AG04449 (cell line): ENCODE results near the gene LMBR1L.

Source experiments
- CTCF ChIA-PET: fragments of 350-600 bp; formaldehyde crosslinking; extraction: SDS; loops from one replicate; lab custom pipeline; 2021; ENCODE audit warnings: antibody characterized with exemption; lab: Yijun Ruan, JAX
- POLR2A ChIA-PET: fragments of 400-600, 350-600 bp; formaldehyde crosslinking; extraction: SDS; loops from one replicate; lab custom pipeline; 2020; ENCODE audit warnings: antibody characterized with exemption, inconsistent platforms; lab: Yijun Ruan, JAX
- DNase-seq: peaks from one replicate; pipeline ENCODE4 v3.0.0-alpha.2; 2010; ENCODE audit warnings: low read depth, low spot score
- H3K4me3 ChIP-seq: 2 replicates; pipeline ENCODE4 v1.5.1; 2011; ENCODE audit warnings: low read depth, mild to moderate bottlenecking, control low read depth, low read length
- TF ChIP-seq, protein P1 (sequence below): IDR thresholded peaks from one replicate; pipeline ENCODE4 v1.5.1; 2011; ENCODE audit warnings: mild to moderate bottlenecking, moderate library complexity, low read length, control low read depth, inconsistent platforms; ENCODE audit not compliant: insufficient read depth; ENCODE audit errors: missing control alignments

Gene LMBR1L

GRCh38 chr12:49105504-49106084 is 5.1 kb downstream of the LMBR1L start:
- CTCF ChIA-PET: interaction anchor here (0.8 to 21.3 kb wide), 7 partner anchors 9 to 130 kb away, joined by 3 to 430 read pairs (median 53); partner anchors contain the start of genes DHH, RHEBL1 and TUBA1B
- no peak overlapping the region for H3K4me3 ChIP-seq
- no peak for DNase-seq
- POLR2A ChIA-PET: no interaction called here
- TF ChIP-seq, protein P1, sequence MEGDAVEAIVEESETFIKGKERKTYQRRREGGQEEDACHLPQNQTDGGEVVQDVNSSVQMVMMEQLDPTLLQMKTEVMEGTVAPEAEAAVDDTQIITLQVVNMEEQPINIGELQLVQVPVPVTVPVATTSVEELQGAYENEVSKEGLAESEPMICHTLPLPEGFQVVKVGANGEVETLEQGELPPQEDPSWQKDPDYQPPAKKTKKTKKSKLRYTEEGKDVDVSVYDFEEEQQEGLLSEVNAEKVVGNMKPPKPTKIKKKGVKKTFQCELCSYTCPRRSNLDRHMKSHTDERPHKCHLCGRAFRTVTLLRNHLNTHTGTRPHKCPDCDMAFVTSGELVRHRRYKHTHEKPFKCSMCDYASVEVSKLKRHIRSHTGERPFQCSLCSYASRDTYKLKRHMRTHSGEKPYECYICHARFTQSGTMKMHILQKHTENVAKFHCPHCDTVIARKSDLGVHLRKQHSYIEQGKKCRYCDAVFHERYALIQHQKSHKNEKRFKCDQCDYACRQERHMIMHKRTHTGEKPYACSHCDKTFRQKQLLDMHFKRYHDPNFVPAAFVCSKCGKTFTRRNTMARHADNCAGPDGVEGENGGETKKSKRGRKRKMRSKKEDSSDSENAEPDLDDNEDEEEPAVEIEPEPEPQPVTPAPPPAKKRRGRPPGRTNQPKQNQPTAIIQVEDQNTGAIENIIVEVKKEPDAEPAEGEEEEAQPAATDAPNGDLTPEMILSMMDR: no peak

DNA sequence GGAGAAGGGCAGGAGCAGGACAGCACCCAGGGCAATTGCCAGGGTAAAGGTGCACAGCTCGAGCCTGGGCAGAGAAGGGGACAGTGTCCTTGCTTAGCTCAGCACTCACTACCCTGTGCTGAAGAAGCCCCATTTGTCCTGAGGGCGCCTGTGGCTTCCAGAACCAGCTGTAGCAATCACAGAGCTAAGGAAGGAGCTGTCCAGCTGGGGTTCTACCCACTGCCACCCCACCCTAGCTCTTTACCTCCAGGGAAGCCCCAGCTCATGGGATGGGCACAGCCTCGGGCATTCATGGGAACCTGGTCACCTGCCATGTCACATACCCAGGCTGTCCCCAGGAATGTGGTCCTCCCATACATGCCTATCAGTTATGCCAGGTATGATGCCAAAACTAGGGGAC is 5.8 kb downstream of the LMBR1L start:
- POLR2A ChIA-PET: interaction anchor here (1.5 kb wide), 1 partner anchor 26 kb away, joined by 5 read pairs; the partner anchor contains the start of gene TUBA1B
- no peak for DNase-seq
- CTCF ChIA-PET: interaction anchor here (0.8 to 21.3 kb wide), 8 partner anchors 9 to 130 kb away, joined by 3 to 430 read pairs (median 31); partner anchors contain the start of genes DHH, RHEBL1 and TUBA1B
- TF ChIP-seq, protein P1: no peak
- no peak overlapping the region for H3K4me3 ChIP-seq

DNA sequence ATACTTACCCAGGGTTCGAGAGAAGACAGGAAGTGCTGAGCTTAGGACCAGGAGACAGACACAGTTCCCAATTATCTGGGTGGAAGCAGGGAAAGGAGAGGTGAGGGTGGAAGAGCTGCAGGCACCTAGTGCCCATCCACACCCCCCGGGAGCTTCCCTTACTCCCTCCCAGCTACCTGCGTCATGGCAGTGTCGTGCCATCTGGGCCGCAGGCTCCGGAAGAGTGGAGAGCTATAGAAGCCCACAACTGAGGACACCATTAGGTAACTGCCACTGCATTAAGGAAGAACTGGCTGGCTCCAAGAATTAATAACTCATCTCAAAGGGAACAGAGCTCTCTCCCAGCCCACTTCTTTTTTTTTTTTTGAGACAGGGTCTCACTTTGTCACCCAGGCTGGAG is 10.3 kb downstream of the LMBR1L start:
- DNase-seq: no peak
- POLR2A ChIA-PET: no interaction called here
- TF ChIP-seq, protein P1: no peak
- CTCF ChIA-PET: interaction anchor here (1.2 to 21.3 kb wide), 11 partner anchors 8 to 141 kb away, joined by 3 to 430 read pairs (median 10); partner anchors contain the start of genes LMBR1L and TUBA1B
- no peak overlapping the region for H3K4me3 ChIP-seq

DNA sequence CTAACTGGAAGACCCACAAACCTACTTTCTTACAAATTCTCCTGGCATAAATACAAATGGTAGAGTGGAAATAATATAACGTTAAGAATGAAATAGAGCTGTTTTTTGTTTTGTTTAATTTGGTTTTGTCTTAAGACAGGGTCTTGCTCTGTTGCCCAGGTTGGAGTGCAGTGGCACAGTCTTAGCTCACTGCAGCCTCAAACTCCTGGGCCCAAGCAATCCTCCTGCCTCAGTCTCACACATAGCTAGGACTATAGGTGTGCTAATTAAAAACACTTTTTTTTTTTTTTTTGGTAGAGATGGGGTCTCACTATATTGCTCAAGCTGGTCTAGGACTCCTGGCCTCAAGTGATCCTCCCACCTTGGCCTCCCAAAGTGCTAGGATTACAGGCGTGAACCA is 11.9 kb downstream of the LMBR1L start:
- ChIA-PET POLR2A (interaction anchor here (1.1 to 1.3 kb wide), 2 partner anchors 12 to 32 kb away, joined by 4 read pairs; partner anchors contain the start of genes LMBR1L and TUBA1B), CTCF (interaction anchor here (0.9 to 21.3 kb wide), 11 partner anchors 10 to 134 kb away, joined by 3 to 430 read pairs (median 7); partner anchors contain the start of genes LMBR1L, RHEBL1 and TUBA1B)
- no peak for DNase-seq
- TF ChIP-seq, protein P1: no peak
- H3K4me3 ChIP-seq: no peak overlapping the region

DNA sequence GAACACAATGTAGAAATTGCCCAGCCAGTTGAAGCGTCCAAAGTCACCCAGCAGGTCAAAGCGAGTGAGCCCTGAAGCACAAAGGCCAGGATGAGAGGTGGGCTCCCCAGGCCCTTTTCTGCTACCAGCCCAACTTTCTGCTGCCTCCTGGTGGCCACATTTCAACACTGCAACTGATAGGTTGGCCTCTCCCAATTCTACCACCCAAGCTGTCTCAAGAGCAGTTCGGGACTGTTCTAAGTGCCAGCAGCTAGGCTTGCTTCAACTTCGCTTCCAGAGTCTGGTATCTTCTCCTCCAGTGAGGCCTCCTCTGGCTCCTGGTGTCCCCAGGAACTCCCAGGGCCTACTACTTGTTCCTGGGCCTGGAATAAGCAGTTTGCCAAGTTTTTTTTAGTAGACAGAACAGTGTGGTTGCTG is 12.6 kb downstream of the LMBR1L start:
- TF ChIP-seq, protein P1: peak; percentile 69
- no peak for DNase-seq
- ChIA-PET POLR2A (no interaction called here), CTCF (interaction anchor here (1.1 to 21.3 kb wide), 9 partner anchors 10 to 55 kb away, joined by 4 to 430 read pairs (median 17); partner anchors contain the start of genes LMBR1L, RHEBL1 and TUBA1B)
- H3K4me3 ChIP-seq: no peak overlapping the region

DNA sequence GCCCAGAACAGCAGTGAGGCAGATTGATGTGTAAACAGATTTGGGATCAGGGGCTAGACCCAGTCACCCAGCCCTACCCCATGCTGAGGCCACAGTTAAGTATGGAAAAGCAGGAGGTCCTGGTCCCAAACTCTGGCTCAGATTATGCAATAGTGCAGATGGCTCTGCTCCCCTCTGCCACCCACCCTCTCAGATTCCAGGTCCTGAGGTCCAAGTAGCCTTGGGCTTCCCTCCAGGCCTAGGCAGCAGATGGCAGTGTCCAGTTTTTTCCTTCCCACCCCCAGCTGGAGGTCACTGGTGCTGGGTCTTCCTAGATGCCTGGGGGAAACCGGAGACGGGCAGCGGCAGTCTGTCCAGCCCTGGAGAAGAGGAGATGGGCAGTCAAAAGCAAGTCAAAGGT is 13.3 kb downstream of the LMBR1L start:
- DNase-seq: no peak
- TF ChIP-seq, protein P1: no peak
- CTCF ChIA-PET: interaction anchor here (2.9 to 21.3 kb wide), 7 partner anchors 11 to 33 kb away, joined by 9 to 430 read pairs (median 41); partner anchors contain the start of genes LMBR1L and TUBA1B
- POLR2A ChIA-PET: no interaction called here
- no peak overlapping the region for H3K4me3 ChIP-seq
